Fibroblast of the aortic adventitia (primary cell): ENCODE results near the gene NUBP2. TPM values are rescaled to one million over a fixed set of nuclear protein-coding genes. Genes with fewer than 3 reads are reported as not detected.

Experiments used
- DNase-seq: peaks from one replicate; pipeline ENCODE4 v3.0.0-alpha.2; 2010; ENCODE audit warnings: low read depth
- H3K4me3 ChIP-seq: 2 replicates; pipeline ENCODE4 v1.5.1; 2011; ENCODE audit warnings: low read depth, mild to moderate bottlenecking, control low read depth, low read length, moderate library complexity
- CTCF ChIP-seq: IDR thresholded peaks from 2 replicates; pipeline ENCODE4 v1.5.1; 2011; ENCODE audit warnings: mild to moderate bottlenecking, low read length, control low read depth, inconsistent platforms; ENCODE audit not compliant: insufficient read depth
- total RNA-seq: library from RNA; depleted of rRNA; stranded (reverse); fragments of >200 nt; gene quantifications from 2 replicates; pipeline ENCODE4 v1.2.3, GENCODE V29; 2012; ENCODE audit warnings: low replicate concordance

Gene NUBP2
- total RNA-seq, 1 donor: 44.6 TPM

GRCh38 chr16:1764971-1765370, 17.8 kb upstream of the NUBP2 start:
- no peak for DNase-seq
- TF ChIP-seq CTCF: no peak

GRCh38 chr16:1765826-1766225, 16.9 kb upstream of the NUBP2 start:
- no peak for TF ChIP-seq CTCF
- no peak for DNase-seq
- H3K4me3 ChIP-seq: no peak overlapping the region

More at GRCh38 chr16:1764971-1765370, 17.8 kb upstream of the NUBP2 start:
- no peak overlapping the region for H3K4me3 ChIP-seq

- H3K4me3 ChIP-seq: no peak overlapping the region
- TF ChIP-seq CTCF: no peak
Observed at GRCh38 chr16:1766231-1766630, 16.5 kb upstream of the NUBP2 start.

GRCh38 chr16:1766701-1767100, 16.1 kb upstream of the NUBP2 start:
- no peak for TF ChIP-seq CTCF
- no peak overlapping the region for H3K4me3 ChIP-seq
- no peak for DNase-seq

More at GRCh38 chr16:1766231-1766630, 16.5 kb upstream of the NUBP2 start:
- no peak for DNase-seq

GRCh38 chr16:1767116-1767994, 15.4 kb upstream of the NUBP2 start:
- no peak overlapping the region for H3K4me3 ChIP-seq
- DNase-seq: no peak
- TF ChIP-seq CTCF: no peak

GRCh38 chr16:1768061-1768766, 14.5 kb upstream of the NUBP2 start:
- no peak for DNase-seq

More at GRCh38 chr16:1768061-1768766, 14.5 kb upstream of the NUBP2 start:
- TF ChIP-seq CTCF: no peak
- H3K4me3 ChIP-seq: no peak overlapping the region
